Fibroblast of upper back skin (primary cell): Measurements from ENCODE around the gene OBP2B.

ENCODE experiments used
- DNase-seq: peaks from one replicate; pipeline ENCODE4 v3.0.0-alpha.2; 2013

Gene OBP2B

DNA sequence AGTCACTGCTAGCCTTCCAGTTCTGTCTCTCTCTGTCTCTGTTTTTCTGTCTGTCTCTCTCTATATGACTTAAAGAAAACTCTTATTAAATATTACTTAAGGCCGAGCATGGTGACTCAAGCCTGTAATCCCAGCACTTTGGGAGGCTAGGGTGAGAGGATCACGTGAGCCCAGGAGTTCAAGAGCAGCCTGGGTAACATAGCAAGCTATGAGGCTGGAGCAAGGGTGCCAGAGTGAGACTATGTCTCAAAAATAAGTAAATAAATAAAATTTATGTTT lies 43.7 kb downstream of the OBP2B start:
- no peak for DNase-seq

DNA sequence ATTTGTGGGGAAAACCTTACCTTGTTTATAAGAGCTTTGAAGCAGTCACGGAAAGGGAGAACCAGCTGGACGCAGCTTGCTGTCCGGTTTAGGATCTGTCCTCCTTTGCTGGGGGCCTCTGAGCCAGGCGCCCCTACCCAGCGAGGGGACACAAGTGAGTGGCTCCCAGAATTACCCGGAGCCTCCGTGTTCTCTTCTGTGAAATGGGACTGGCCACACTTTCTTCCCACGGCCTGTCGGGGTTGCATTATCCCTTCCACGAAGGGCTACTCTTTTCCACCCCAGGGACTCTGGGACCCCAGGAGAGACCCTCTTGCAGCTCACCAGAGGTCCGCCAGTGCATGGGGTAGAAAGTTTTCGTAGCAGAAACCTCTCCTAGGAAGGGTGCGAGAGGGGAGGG lies 44.9 kb downstream of the OBP2B start:
- no peak for DNase-seq

DNA sequence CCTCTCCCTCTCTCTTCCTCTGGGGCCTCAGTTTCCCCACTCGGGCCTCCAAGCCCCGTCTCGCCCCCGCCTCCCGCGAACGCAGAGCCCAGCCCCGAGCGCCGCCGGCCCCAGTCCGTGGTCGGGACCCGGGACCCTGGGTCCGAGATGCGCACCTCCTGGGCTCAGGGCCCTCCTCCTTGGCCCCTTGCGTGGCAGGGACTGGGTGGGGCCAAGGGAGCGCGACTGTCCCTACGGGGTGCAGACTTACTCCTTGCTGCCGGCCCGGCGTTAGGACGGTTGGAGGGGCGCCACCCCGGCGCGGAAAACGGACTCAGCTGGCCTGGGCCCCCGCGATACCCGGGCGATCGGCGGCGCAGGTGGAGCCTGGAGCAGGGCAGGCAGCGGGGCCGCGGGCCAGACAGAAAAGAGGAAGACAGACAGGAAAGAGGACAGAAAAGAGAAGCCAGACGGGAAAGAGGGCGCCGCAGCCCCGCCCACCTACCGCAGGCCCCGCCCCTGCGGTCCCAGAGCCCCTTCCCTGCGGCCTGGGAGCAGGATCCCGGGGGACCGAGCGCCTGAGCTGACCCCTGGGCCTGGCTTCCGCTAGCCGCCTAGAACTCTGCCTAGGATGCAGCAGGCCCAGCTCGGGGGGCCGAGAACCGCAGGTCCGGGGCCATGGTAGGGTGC lies 45.4 kb downstream of the OBP2B start, which contains the start of gene GBGT1:
TSS of gene GBGT1 (minus strand) at position 411 of the 669 bp plus-strand sequence. CDS start 1,502 bp downstream, outside the sequence.
- peak; percentile 47 for DNase-seq

DNA sequence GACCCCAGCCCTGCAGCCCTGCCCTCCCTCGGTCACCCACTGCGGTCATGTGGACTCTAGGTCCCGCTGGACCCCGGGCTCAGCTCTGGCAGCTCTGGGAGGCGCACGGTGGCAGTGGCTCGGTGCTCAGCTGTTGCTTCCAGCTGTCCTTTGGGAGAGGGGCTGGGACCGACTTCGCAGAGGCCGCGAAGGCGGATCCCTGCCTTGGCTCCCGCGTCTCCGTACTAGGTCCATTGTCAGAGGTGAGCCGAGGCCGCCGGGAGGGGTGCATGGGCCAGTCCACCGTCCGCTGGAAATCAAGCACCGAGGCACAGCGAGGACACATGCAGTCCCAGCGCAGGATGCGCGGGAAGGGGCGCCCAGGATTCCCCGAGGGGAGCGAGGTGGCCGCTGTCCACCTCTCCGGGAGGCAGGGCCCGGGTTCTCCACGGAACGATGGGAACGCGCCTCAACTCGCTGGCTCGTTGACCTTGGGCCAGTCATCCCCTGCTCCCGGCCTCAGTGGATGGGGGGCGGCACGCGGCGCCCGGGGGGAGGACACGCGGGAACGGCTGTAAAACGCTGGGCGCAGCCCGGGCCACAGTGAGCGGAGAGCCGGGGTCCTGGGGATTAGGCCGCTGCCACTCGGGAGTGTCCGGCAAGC lies 46.1 kb downstream of the OBP2B start:
- no peak for DNase-seq

DNA sequence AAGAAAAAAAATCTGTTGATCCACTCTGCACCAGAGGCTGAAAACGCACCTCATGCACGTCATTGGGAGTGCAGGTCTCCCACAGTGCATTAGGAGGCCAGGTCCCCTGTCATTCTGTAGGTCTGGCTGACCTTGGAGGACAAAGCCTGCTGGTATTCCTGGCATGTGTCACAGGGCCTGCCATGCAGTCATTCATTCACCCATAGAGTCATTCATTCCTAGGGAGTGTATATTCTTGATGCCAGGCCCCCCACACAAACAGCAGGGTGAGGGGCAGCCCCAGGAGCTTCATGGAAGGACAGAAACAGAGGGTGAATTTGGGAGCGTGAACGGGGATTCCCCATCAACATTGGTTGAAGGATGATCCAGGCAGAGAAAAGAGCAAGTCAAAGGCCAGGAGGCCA lies 47.5 kb downstream of the OBP2B start:
- DNase-seq = no peak

DNA sequence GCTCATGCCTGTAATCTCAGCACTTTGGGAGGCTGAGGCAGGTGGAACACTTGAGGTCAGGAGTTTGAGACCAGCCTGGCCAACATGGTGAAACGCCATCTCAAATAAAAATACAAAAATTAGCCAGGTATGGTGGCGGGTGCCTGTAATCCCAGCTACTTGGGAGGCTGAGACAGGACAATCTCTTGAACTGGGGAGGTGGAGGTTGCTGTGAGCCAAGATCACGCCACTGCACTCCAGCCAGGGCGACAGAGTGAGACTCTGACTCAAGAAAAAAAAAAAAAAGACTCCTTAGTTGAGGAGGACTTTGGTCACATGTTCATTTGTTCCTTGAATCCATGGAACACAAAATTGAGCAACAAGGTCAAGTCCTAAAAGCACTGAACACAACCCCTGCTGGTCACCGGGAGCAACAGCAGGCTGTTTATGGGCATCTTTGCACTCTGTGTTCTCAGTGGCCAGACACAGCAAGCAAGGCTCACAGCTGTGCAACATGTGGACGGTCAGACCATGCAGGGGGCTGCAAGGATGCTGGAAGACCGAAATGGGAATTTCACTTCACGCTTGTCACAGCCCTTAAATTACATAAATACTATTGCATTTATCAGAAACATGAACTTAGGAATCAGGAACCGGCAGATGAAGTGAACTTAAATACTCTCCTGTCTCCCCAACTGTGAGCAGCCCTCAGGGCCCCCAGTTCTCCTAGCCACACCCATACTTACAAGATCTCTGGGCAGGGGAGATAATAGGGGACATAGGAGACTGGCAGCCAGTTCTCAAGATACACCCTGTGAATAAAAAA lies 48.1 kb downstream of the OBP2B start:
- DNase-seq = peak; percentile 49

DNA sequence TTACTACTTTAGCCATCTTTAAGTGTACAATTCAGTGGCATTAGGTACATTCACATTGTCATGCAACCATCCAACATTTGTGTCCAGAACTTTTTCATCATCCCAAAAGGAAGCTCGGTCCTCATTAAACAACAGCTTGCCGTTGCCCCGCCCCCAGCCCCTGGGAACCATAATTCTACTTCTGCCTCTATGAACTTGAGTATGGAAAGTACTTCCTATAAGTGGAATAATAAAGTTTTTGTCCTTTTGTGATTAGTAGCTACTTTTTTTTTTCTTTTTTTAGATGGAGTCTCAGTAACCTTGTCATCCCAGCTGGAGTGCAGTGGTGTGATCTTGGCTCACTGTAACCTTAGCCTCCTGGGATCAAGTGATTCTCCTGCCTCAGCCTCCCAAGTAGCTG lies 50.4 kb downstream of the OBP2B start:
- DNase-seq = no peak
